Thoracic aorta (tissue), 2 donors: ENCODE measurements around the gene THBD. TPM values are rescaled to one million over a fixed set of nuclear protein-coding genes. Genes with fewer than 3 reads are reported as not detected.

Source experiments
- ATAC-seq: fragments of 150-250 bp; one replicate; pipeline ENCODE4 v1.8.0; 2017; ENCODE audit warnings: low read depth; ENCODE audit not compliant: insufficient number of reproducible peaks, low FRiP score
- DNase-seq: peaks from one replicate; pipeline ENCODE4 v3.0.0-alpha.2; 2020; ENCODE audit warnings: low spot score
- H3K27ac ChIP-seq, 2 donors: fragments of 200-600 bp; sonication (generic); 1 replicate in 1 of 2; 2 replicates in 1 of 2; pipeline ENCODE4 v1.5.1; 2016; ENCODE audit warnings: mild to moderate bottlenecking in 2 of 2, moderate library complexity in 2 of 2
- H3K27me3 ChIP-seq: fragments of 200-600 bp; sonication (generic); replicated peaks from 2 replicates; pipeline ENCODE4 v1.6.0; 2016; ENCODE audit warnings: mild to moderate bottlenecking; ENCODE audit not compliant: insufficient read depth
- H3K36me3 ChIP-seq: fragments of 200-600 bp; sonication (generic); one replicate; pipeline ENCODE4 v1.5.1; 2016
- H3K4me1 ChIP-seq, 2 donors: fragments of 200-600 bp; sonication (generic); 1 replicate in 1 of 2; 2 replicates in 1 of 2; pipeline versions ENCODE4 v1.5.1 to v1.6.0; 2016; ENCODE audit warnings: low read depth in 2 of 2, mild to moderate bottlenecking in 1 of 2; ENCODE audit not compliant: control insufficient read depth in 1 of 2
- H3K4me3 ChIP-seq: fragments of 200-600 bp; sonication (generic); 2 replicates; pipeline ENCODE4 v1.5.1; 2016; ENCODE audit warnings: mild to moderate bottlenecking
- H3K9me3 ChIP-seq: fragments of 200-600 bp; sonication (generic); 2 replicates; pipeline ENCODE4 v1.5.1; 2016
- CTCF ChIP-seq: fragments of 200-600 bp; sonication (generic); IDR thresholded peaks from one replicate; pipeline ENCODE4 v1.5.1; 2019; ENCODE audit warnings: antibody characterized with exemption
- total RNA-seq, 2 donors: library from RNA; depleted of rRNA; stranded (reverse); fragments of >200 nt; gene quantifications; one replicate each; pipeline versions ENCODE4 v1.1.0 to v1.2.3, GENCODE V29; 2016

THBD gene
- total RNA-seq, 2 donors from 2014 or later: 106 to 266 TPM

- no peak for TF ChIP-seq CTCF
- Histone ChIP-seq H3K4me3 (no peak overlapping the region), H3K9me3 (no peaks in the 10 kb centered on the region), H3K27me3 (no peaks in the 10 kb centered on the region), H3K27ac (no peak overlapping the region), H3K4me1 (peaks cover 4 to 23% of the 10 kb centered on the region in 2 donors), H3K36me3 (no peaks in the 10 kb centered on the region)
- DNase-seq (no peak), ATAC-seq (no peak)
Measured at GRCh38 chr20:23095499-23095898, 46.0 kb upstream of the THBD start.

- H3K4me3 ChIP-seq: no peak overlapping the region
- no peaks in the 10 kb centered on the region for H3K27me3 ChIP-seq
- no peak for TF ChIP-seq CTCF
- H3K4me1 ChIP-seq: peaks cover 4 to 23% of the 10 kb centered on the region in 2 donors
- DNase-seq (no peak), ATAC-seq (no peak)
- H3K27ac ChIP-seq: no peak overlapping the region
- H3K36me3 ChIP-seq: no peaks in the 10 kb centered on the region
- H3K9me3 ChIP-seq: no peaks in the 10 kb centered on the region
Measured at GRCh38 chr20:23094927-23095326, 45.5 kb upstream of the THBD start.

GRCh38 chr20:23094213-23094896 is 44.9 kb upstream of the THBD start:
- ATAC-seq (no peak), DNase-seq (no peak)
- H3K36me3 ChIP-seq: no peaks in the 10 kb centered on the region
- no peaks in the 10 kb centered on the region for H3K9me3 ChIP-seq
- H3K27me3 ChIP-seq: no peaks in the 10 kb centered on the region
- TF ChIP-seq CTCF: no peak
- no peak overlapping the region for H3K4me3 ChIP-seq
- peaks cover 4 to 23% of the 10 kb centered on the region in 2 donors for H3K4me1 ChIP-seq
- H3K27ac ChIP-seq: no peak overlapping the region

GRCh38 chr20:23093613-23094012 is 44.1 kb upstream of the THBD start:
- Histone ChIP-seq H3K4me1 (peaks cover 4 to 23% of the 10 kb centered on the region in 2 donors), H3K9me3 (no peaks in the 10 kb centered on the region), H3K36me3 (no peaks in the 10 kb centered on the region), H3K4me3 (no peak overlapping the region), H3K27ac (no peak overlapping the region), H3K27me3 (no peaks in the 10 kb centered on the region)
- no peak for DNase-seq
- TF ChIP-seq CTCF: no peak
- ATAC-seq: no peak

- Histone ChIP-seq H3K27ac (no peak overlapping the region), H3K27me3 (no peaks in the 10 kb centered on the region), H3K4me3 (no peak overlapping the region), H3K4me1 (peaks cover 4 to 24% of the 10 kb centered on the region in 2 donors), H3K36me3 (no peaks in the 10 kb centered on the region), H3K9me3 (no peaks in the 10 kb centered on the region)
- no peak for ATAC-seq
- no peak for DNase-seq
- no peak for TF ChIP-seq CTCF
Measured at GRCh38 chr20:23092861-23093495, 43.5 kb upstream of the THBD start.
